GM12865 (cell line): Measurements from ENCODE around the gene PILRA.
"Not testable (repeated sequence)": the region's sequence is repeated elsewhere in the genome, so short reads cannot be mapped to it uniquely, and the experiment has no call there.

ENCODE experiments used
- DNase-seq: peaks from one replicate; pipeline ENCODE4 v3.0.0; 2010; ENCODE audit warnings: low read depth
- H3K4me3 ChIP-seq: 2 replicates; pipeline ENCODE4 v1.5.1; 2011; ENCODE audit warnings: mild to moderate bottlenecking, low read depth, low read length, control low read depth
- TF ChIP-seq, protein P1 (sequence below): IDR thresholded peaks from 2 replicates; pipeline ENCODE4 v1.5.1; 2011; ENCODE audit warnings: low read length, control low read depth, low read depth, inconsistent platforms; ENCODE audit not compliant: insufficient read depth; ENCODE audit errors: missing control alignments

PILRA gene

DNA sequence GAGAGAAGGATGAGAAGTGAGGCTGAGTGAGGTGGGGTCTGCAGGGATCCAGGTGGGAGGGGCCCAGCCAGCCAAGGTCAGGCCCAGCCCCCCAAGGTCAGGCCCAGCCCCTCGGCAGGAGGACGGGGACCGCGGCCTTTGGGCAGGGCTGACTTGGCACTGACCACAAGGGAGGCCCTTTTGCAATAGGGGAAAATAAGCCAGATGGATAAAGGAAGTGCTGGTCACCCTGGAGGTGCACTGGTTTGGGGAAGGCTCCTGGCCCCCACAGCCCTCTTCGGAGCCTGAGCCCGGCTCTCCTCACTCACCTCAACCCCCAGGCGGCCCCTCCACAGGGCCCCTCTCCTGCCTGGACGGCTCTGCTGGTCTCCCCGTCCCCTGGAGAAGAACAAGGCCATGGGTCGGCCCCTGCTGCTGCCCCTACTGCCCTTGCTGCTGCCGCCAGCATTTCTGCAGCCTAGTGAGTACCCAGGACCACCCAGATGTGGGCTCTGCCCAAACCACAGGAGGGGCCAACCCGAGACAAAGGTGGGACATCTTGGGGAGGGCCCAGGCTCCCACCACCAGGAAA is at the start of gene PILRA:
PILRA (plus strand) TSS at position 227 of the 571 bp plus-strand sequence; CDS start at position 397, 170 bp downstream.
- no peak for DNase-seq
- TF ChIP-seq, protein P1, sequence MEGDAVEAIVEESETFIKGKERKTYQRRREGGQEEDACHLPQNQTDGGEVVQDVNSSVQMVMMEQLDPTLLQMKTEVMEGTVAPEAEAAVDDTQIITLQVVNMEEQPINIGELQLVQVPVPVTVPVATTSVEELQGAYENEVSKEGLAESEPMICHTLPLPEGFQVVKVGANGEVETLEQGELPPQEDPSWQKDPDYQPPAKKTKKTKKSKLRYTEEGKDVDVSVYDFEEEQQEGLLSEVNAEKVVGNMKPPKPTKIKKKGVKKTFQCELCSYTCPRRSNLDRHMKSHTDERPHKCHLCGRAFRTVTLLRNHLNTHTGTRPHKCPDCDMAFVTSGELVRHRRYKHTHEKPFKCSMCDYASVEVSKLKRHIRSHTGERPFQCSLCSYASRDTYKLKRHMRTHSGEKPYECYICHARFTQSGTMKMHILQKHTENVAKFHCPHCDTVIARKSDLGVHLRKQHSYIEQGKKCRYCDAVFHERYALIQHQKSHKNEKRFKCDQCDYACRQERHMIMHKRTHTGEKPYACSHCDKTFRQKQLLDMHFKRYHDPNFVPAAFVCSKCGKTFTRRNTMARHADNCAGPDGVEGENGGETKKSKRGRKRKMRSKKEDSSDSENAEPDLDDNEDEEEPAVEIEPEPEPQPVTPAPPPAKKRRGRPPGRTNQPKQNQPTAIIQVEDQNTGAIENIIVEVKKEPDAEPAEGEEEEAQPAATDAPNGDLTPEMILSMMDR: no peak
- H3K4me3 ChIP-seq: peak within 1 kb of the TSS; percentile 55

DNA sequence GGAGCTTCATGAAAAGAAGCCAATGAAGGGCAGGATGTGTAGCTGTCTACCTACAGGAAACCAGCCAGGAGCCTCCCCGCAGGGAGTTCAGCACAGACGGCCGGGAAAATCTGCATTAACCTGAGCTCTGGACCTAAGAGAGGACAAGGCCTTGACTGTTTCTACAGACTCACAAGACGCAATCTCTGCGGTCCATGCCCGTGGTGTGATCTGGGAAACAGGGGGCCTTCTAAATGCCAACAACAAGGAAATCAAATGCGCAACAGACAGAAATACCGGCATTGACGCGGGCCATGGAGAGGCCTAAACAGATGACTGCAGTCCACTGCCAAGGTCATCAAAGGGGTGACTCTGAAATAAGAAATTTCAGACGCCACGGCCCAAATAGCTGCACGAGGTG is 49.1 kb upstream of the PILRA start:
- peak; percentile 46 for DNase-seq
- not testable (repeated sequence) for H3K4me3 ChIP-seq

DNA sequence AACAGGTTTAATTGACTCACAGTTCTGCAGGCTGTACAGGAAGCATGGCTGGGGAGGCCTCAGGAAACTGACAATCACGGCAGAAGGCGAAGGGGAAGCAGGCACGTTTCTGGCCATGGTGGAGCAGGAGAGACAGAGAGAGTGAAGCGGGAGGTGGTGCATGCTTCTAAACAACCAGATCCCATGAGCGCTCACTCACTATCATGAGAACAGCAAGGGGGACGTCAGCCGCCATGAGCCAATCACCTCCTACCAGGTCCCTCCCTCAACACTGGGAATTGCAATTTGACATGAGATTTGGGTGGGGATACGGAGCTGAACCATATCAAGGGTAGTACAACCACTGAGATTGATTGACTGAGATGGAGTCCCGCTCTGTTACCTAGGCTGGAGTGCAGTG is 47.6 kb upstream of the PILRA start:
- not testable (repeated sequence) for H3K4me3 ChIP-seq, DNase-seq

DNA sequence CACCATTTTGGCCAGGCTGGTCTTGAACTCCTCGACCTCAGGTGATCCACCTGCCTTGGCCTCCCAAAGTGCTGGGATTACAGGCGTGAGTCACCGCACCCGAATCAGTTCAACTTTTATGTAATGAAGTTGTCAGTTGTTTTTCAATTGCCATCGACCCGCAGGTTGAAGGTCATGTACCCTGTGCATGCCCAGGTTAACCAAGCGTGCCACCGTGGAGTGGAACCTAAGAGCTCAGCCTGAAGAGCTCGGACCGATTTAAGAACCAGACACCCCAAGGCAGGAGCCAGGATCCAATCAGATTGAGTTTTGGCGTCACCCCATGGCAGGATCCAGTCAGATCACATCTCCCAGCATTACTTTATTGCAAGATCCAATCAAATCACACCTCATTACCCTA is 46.4 kb upstream of the PILRA start:
- not testable (repeated sequence) for H3K4me3 ChIP-seq, DNase-seq

DNA sequence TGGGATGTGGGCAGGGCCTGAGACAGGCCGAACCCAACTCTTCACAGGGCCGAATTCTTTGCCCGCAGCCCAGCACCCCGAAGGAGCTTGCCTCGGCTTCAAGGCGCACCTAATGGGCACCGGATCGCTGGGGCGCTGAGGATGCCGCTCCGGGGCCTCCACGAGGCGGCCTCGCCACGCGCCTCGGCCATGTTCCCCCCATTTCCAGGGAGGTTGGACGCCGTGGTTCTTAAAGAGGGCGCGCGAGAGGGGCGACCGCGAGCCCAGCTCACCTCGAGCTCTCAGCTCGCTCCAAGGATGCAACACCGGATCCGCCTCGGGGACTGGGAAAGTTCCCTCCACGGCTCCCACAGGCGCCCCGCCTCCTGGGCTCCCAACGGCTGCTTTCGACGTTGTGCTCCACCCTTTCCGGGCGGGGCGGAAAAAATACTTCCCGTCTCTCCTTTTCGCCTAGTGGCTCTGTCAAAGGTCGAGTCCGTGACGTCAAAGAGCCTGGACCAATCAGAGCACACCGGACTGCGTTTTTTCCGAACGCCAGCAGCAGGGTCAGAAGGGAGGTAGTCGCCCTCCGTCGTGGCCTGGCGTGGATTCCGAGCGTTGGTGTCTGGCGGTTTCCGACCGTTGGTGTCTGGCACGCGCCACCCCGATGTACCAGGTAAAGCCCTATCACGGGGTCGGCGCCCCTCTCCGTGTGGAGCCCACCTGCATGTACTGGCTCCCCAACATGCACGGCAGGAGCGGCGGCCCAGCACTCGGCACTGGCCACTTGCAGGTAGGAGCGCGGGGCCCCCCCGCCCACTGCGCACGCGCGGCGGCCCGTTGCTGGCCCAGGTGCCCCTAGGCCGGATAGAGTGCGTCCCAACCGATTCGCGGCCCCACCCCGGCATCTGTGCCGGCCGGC is 37.5 kb upstream of the PILRA start:
- peak; percentile 94 for DNase-seq
- peak overlapping the region; percentile 64 for H3K4me3 ChIP-seq

DNA sequence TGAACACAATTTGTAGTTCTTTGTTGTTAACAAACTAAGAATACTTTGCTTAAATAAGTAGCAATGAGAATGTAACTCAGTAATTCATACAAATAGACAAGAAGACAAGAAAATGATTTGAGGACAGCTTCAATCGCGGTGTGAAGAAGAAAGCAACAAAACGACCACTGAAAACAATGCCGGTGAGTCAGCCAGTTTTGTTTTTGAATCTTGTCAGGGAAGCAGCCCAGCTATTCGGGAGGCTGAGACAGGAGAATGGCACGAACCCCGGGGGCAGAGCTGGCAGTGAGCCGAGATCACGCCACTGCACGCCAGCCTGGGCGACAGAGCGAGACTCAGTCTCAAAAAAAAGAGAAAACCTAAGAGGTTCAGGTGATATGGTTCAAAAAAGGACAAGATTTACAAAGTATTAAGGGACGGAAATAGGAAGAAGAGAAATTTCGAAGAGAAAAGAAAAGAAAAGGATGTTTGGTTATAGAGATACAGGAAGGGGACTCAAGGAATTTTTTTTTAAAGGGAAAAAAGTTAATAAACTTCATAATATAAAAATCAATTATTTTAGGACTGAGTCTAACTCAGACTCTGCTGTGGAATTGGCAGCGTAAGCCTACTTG is 35.1 kb upstream of the PILRA start:
- H3K4me3 ChIP-seq, DNase-seq: not testable (repeated sequence)

DNA sequence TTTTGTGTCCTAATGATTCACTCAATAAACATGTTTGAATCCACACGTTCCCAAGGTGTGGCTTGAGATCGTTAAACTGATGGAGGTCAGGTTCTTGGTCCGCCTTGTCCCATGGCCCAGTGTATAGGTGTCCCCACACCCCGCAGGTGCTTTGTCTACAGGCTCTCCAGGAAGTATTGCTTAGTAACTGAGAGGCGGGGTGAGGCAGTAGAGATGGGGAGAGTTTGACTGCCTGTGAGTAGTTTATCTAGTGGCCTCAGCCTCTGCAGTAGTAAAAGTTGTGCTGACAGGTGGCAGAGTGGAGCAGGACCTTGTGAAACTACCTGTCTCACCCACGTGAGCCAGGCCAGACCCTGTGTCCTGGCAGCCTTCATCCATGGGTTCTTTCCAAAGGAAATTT is 32.0 kb upstream of the PILRA start:
- DNase-seq, H3K4me3 ChIP-seq: not testable (repeated sequence)

DNA sequence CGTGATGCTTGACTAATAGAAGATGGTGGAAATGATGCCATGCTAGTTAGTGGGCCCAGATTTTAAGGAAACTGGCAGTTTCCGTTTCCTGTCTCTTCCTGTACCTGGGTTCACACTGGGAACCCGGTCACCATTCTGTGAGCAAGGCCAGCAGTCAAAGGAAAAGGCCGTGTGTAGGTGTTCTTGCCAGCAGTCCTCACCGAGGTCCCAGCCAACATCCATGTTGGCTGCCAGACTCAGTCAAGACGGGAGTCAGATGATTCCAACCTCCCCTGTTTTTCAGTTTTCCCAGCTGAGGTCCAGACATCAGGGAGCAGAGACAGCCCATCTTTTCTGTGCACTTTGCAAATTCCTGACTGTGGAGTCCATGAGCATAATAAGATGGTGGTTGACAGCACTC is 30.5 kb upstream of the PILRA start:
- TF ChIP-seq, protein P1: no peak
- no peak overlapping the region for H3K4me3 ChIP-seq
- no peak for DNase-seq

DNA sequence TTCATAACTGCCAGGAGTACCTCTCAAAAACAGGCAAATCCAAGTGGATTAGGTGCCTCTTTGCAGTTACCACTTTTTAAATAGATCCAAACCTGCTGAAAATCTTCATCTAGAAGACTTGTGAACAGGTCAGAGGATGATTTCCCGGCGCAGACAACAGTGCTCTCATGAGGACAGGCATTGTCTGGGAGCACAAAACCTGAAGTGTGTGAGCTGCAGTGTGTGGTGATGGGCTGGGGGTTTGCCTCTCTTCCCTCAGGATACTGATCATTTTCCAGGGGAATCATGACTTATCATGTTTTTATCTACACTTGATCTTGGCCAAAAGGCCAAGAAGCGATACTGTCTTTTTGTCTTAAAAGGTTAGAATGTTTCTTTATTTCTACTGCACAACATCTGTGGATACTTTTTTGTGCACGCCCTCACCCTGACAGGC is 29.1 kb upstream of the PILRA start:
- H3K4me3 ChIP-seq, DNase-seq: not testable (repeated sequence)

DNA sequence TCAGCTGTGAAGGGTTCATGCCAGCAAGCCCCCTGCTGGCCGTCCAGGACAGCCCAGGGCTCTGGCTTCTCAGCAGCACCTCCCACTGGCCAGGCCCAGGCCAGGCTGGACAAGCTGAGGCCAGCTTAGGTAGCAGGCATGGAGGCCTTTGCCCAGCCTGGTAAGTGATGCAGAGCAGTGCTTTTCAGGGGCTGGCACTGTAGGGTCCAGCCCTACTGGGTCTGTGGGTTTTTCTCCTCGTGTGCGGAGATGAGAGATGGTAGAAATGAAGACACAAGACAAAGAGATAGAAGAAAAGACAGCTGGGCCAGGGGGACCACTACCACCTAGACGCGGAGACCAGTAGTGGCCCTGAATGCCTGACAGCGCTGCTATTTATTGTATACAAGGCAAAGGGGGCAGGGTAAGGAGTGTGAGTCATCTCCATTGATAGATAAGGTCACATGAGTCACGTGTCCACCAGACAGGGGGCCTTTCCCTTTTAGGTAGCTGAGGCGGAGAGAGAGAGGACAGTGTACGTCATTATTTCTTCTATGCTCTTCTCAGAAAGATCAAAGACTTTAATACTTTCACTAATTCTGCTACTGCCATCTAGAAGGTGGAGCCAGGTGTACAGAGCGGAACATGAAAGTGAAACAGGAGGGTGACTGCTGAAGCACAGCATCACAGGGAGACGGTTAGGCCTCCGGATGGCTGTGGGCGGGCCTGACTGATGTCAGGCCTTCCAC is 28.6 kb upstream of the PILRA start:
- not testable (repeated sequence) for H3K4me3 ChIP-seq
- peak; percentile 95 for DNase-seq

More for the DNA sequence above, 28.6 kb upstream of the PILRA start:
- TF ChIP-seq, protein P1: peak; percentile 28
